ENCODE measurements around the gene SKP1.

DNA sequence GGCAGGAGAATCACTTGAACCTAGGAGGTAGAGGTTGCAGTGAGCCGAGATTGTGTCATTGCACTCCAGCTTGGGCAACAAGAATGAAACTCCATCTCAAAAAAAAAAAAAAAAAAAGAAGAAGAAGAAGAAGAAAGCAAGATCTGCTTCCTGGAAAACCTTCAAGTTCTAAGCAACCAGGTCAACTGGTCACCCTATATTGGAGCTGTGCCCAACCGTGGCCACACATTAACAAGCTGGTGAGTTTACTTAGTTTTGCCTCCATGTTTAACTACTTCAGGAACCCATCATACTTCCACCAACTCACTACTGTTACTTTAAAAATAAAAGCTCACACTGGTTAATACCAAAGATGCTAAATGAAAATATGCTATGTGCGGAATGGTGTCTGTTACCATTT lies 12.3 kb upstream of the SKP1 start:
- TF ChIP-seq YY1 (tag by site-specific recombination; IDR thresholded peaks at IDR 0.05): no peak
- no peak for TF ChIP-seq SP2 (tag by site-specific recombination; IDR thresholded peaks at IDR 0.05)
- TF ChIP-seq, protein P1, sequence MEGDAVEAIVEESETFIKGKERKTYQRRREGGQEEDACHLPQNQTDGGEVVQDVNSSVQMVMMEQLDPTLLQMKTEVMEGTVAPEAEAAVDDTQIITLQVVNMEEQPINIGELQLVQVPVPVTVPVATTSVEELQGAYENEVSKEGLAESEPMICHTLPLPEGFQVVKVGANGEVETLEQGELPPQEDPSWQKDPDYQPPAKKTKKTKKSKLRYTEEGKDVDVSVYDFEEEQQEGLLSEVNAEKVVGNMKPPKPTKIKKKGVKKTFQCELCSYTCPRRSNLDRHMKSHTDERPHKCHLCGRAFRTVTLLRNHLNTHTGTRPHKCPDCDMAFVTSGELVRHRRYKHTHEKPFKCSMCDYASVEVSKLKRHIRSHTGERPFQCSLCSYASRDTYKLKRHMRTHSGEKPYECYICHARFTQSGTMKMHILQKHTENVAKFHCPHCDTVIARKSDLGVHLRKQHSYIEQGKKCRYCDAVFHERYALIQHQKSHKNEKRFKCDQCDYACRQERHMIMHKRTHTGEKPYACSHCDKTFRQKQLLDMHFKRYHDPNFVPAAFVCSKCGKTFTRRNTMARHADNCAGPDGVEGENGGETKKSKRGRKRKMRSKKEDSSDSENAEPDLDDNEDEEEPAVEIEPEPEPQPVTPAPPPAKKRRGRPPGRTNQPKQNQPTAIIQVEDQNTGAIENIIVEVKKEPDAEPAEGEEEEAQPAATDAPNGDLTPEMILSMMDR (tag by site-specific recombination; IDR thresholded peaks at IDR 0.05): no peak
- no peak for TF ChIP-seq ZNF24 (tag by site-specific recombination; IDR thresholded peaks at IDR 0.05)
- TF ChIP-seq ZNF785 (tag by site-specific recombination; IDR thresholded peaks at IDR 0.05): no peak
- TF ChIP-seq ZNF311 (tag by site-specific recombination; IDR thresholded peaks at IDR 0.05; ENCODE audit: borderline replicate concordance): no peak
- TF ChIP-seq ZNF157 (tag by site-specific recombination; IDR thresholded peaks at IDR 0.05): no peak
- TF ChIP-seq MEIS1 (CRISPR knock-in tag; IDR thresholded peaks at IDR 0.05; ENCODE audit: borderline replicate concordance): no peak
- no peak for TF ChIP-seq ZNF223 (tag by site-specific recombination; IDR thresholded peaks at IDR 0.05)
- TF ChIP-seq, protein P2, sequence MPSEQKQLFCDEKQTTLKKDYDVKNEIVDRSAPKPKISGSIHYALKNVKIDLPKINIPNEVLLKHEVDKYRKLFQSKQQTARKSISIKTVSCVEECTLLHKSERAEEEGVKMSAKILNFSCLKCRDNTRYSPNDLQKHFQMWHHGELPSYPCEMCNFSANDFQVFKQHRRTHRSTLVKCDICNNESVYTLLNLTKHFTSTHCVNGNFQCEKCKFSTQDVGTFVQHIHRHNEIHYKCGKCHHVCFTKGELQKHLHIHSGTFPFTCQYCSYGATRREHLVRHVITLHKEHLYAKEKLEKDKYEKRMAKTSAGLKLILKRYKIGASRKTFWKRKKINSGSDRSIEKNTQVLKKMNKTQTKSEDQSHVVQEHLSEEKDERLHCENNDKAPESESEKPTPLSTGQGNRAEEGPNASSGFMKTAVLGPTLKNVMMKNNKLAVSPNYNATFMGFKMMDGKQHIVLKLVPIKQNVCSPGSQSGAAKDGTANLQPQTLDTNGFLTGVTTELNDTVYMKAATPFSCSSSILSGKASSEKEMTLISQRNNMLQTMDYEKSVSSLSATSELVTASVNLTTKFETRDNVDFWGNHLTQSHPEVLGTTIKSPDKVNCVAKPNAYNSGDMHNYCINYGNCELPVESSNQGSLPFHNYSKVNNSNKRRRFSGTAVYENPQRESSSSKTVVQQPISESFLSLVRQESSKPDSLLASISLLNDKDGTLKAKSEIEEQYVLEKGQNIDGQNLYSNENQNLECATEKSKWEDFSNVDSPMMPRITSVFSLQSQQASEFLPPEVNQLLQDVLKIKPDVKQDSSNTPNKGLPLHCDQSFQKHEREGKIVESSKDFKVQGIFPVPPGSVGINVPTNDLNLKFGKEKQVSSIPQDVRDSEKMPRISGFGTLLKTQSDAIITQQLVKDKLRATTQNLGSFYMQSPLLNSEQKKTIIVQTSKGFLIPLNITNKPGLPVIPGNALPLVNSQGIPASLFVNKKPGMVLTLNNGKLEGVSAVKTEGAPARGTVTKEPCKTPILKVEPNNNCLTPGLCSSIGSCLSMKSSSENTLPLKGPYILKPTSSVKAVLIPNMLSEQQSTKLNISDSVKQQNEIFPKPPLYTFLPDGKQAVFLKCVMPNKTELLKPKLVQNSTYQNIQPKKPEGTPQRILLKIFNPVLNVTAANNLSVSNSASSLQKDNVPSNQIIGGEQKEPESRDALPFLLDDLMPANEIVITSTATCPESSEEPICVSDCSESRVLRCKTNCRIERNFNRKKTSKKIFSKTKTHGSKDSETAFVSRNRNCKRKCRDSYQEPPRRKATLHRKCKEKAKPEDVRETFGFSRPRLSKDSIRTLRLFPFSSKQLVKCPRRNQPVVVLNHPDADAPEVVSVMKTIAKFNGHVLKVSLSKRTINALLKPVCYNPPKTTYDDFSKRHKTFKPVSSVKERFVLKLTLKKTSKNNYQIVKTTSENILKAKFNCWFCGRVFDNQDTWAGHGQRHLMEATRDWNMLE (tag by site-specific recombination; conservative IDR thresholded peaks at IDR 0.05; ENCODE audit: low read depth): no peak
- TF ChIP-seq, protein P3, sequence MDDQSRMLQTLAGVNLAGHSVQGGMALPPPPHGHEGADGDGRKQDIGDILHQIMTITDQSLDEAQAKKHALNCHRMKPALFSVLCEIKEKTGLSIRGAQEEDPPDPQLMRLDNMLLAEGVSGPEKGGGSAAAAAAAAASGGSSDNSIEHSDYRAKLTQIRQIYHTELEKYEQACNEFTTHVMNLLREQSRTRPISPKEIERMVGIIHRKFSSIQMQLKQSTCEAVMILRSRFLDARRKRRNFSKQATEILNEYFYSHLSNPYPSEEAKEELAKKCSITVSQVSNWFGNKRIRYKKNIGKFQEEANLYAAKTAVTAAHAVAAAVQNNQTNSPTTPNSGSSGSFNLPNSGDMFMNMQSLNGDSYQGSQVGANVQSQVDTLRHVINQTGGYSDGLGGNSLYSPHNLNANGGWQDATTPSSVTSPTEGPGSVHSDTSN (CRISPR knock-in tag; IDR thresholded peaks at IDR 0.05): no peak
- TF ChIP-seq SETDB1 (IDR thresholded peaks at IDR 0.05; ENCODE audit: insufficient read length, low read length): no peak
- TF ChIP-seq, protein P4, sequence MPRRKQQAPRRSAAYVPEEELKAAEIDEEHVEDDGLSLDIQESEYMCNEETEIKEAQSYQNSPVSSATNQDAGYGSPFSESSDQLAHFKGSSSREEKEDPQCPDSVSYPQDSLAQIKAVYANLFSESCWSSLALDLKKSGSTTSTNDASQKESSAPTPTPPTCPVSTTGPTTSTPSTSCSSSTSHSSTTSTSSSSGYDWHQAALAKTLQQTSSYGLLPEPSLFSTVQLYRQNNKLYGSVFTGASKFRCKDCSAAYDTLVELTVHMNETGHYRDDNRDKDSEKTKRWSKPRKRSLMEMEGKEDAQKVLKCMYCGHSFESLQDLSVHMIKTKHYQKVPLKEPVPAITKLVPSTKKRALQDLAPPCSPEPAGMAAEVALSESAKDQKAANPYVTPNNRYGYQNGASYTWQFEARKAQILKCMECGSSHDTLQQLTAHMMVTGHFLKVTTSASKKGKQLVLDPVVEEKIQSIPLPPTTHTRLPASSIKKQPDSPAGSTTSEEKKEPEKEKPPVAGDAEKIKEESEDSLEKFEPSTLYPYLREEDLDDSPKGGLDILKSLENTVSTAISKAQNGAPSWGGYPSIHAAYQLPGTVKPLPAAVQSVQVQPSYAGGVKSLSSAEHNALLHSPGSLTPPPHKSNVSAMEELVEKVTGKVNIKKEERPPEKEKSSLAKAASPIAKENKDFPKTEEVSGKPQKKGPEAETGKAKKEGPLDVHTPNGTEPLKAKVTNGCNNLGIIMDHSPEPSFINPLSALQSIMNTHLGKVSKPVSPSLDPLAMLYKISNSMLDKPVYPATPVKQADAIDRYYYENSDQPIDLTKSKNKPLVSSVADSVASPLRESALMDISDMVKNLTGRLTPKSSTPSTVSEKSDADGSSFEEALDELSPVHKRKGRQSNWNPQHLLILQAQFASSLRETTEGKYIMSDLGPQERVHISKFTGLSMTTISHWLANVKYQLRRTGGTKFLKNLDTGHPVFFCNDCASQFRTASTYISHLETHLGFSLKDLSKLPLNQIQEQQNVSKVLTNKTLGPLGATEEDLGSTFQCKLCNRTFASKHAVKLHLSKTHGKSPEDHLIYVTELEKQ (tag by site-specific recombination; IDR thresholded peaks at IDR 0.05; ENCODE audit: borderline replicate concordance): no peak
- no peak for TF ChIP-seq ZNF184 (tag by site-specific recombination; IDR thresholded peaks at IDR 0.05)

Data from HEK293 (cell line).